ENCODE results near the gene PCDHGA7. TPM values are rescaled to one million over a fixed set of nuclear protein-coding genes. Genes with fewer than 3 reads are reported as not detected.
"Not testable (repeated sequence)": the region's sequence is repeated elsewhere in the genome, so short reads cannot be mapped to it uniquely, and the experiment has no call there.

Gene PCDHGA7
- not detected for total RNA-seq
- 0.05 TPM for polyA plus RNA-seq (2013, experiment 1 of 2)
- 0.11 TPM for polyA plus RNA-seq (2013, experiment 2 of 2)
- total RNA-seq = 0 to 1.9 (median 0.16) reads per million in 172 experiments

GRCh38 chr5:141382469-141383294, at the start of gene PCDHGA7:
PCDHGA7 (plus strand) TSS chr5:141382742; CDS start chr5:141382900, 158 bp downstream.
- Mint-ChIP-seq H3K36me3 (ENCODE audit: low read depth) (peaks cover 36% of the 10 kb centered on the region), H3K9me3 (peaks cover 24% of the 10 kb centered on the region), H3K27ac (no peak within 1 kb of the TSS), H3K4me3 (peak within 1 kb of the TSS; percentile 36), H3K27me3 (peaks cover 93% of the 10 kb centered on the region), H3K4me1 (ENCODE audit: low read depth) (no peaks in the 10 kb centered on the region)
- intact Hi-C loops (cut with DNase I, micrococcal nuclease) = loop anchor here in 1 of 2 experiments (5.0 kb wide), 1 partner anchor 35 kb away; the partner anchor contains the start of gene PCDHGB7
- no peak within 1 kb of the TSS for H3K27ac ChIP-seq (ENCODE audit: low read depth in 1 of 2, low read length in 2 of 2)
- H3K9me3 ChIP-seq (ENCODE audit: control insufficient read depth in 1 of 2, insufficient read depth in 1 of 2, low read length in 2 of 2) = peaks cover 32 to 54% of the 10 kb centered on the region in 2 experiments
- CTCF ChIA-PET = no interaction called here
- no peaks in the 10 kb centered on the region for H3K36me3 ChIP-seq (ENCODE audit: insufficient read depth, low read length)
- POLR2A ChIA-PET = no interaction called here
- peaks cover 52 to 68% of the 10 kb centered on the region in 2 experiments for H3K27me3 ChIP-seq (ENCODE audit: control insufficient read depth in 1 of 2, insufficient read depth in 2 of 2, low read length in 2 of 2)
- H3K4me3 ChIP-seq (ENCODE audit: low read length) = peak within 1 kb of the TSS; percentile 3
- peaks cover 3% of the 10 kb centered on the region for H3K4me1 ChIP-seq (ENCODE audit: insufficient read depth, low read length)
- ATAC-seq (ENCODE audit: poor library complexity) (no peak), DNase-seq (no peak)
- TF ChIP-seq CTCF (IDR thresholded peaks at IDR 0.05) = no peak

- Mint-ChIP-seq H3K36me3 (ENCODE audit: low read depth) (peaks cover 56% of the 10 kb centered on the region), H3K4me3 (no peak within 1 kb of the TSS), H3K9me3 (peaks cover 32% of the 10 kb centered on the region), H3K27me3 (peaks cover 94% of the 10 kb centered on the region), H3K27ac (no peak within 1 kb of the TSS), H3K4me1 (ENCODE audit: low read depth) (no peaks in the 10 kb centered on the region)
- ChIA-PET CTCF (interaction anchor here (1.0 to 1.5 kb wide), 4 partner anchors 8 to 219 kb away, joined by 3 to 4 read pairs (median 4); partner anchors contain the start of genes PCDHGA1, PCDHGB1 and TAF7), POLR2A (interaction anchor here (1.9 kb wide), 1 partner anchor 18 kb away, joined by 7 read pairs; the partner anchor contains the start of gene TAF7)
- peaks cover 34 to 54% of the 10 kb centered on the region in 2 experiments for H3K9me3 ChIP-seq (ENCODE audit: control insufficient read depth in 1 of 2, insufficient read depth in 1 of 2, low read length in 2 of 2)
- H3K4me1 ChIP-seq (ENCODE audit: insufficient read depth, low read length) = no peaks in the 10 kb centered on the region
- H3K4me3 ChIP-seq (ENCODE audit: low read length) = no peak within 1 kb of the TSS
- ATAC-seq (ENCODE audit: poor library complexity) (no peak), DNase-seq (peak in 2 of 14 experiments; percentile 6 to 21)
- intact Hi-C loops (cut with DNase I, micrococcal nuclease) = no loop called here
- TF ChIP-seq CTCF (IDR thresholded peaks at IDR 0.05) = no peak
- no peaks in the 10 kb centered on the region for H3K36me3 ChIP-seq (ENCODE audit: insufficient read depth, low read length)
- H3K27ac ChIP-seq (ENCODE audit: low read depth in 1 of 2, low read length in 2 of 2) = no peak within 1 kb of the TSS
- peaks cover 45 to 66% of the 10 kb centered on the region in 2 experiments for H3K27me3 ChIP-seq (ENCODE audit: control insufficient read depth in 1 of 2, insufficient read depth in 2 of 2, low read length in 2 of 2)
Measured at GRCh38 chr5:141338538-141339306, 43.8 kb upstream of the PCDHGA7 start, which contains the start of gene PCDHGA2. PCDHGA2 (plus strand) TSS chr5:141338760.

- H3K27ac Mint-ChIP-seq; H3K4me1 Mint-ChIP-seq (ENCODE audit: low read depth): not testable (repeated sequence)
- H3K27me3 Mint-ChIP-seq = peaks cover 88% of the 10 kb centered on the region
Measured at GRCh38 chr5:141340781-141341354, 41.7 kb upstream of the PCDHGA7 start.

More at GRCh38 chr5:141340781-141341354, 41.7 kb upstream of the PCDHGA7 start:
- Histone ChIP-seq H3K9me3 (ENCODE audit: control insufficient read depth in 1 of 2, insufficient read depth in 1 of 2, low read length in 2 of 2) (peaks cover 47 to 64% of the 10 kb centered on the region in 2 experiments), H3K27me3 (ENCODE audit: control insufficient read depth in 1 of 2, insufficient read depth in 2 of 2, low read length in 2 of 2) (peaks cover 55 to 62% of the 10 kb centered on the region in 2 experiments)
- H3K27ac ChIP-seq (ENCODE audit: low read depth in 1 of 2, low read length in 2 of 2); H3K4me3 Mint-ChIP-seq; ATAC-seq (ENCODE audit: poor library complexity); H3K4me1 ChIP-seq (ENCODE audit: insufficient read depth, low read length); intact Hi-C loops (cut with DNase I, micrococcal nuclease); POLR2A ChIA-PET; H3K4me3 ChIP-seq (ENCODE audit: low read length); H3K36me3 ChIP-seq (ENCODE audit: insufficient read depth, low read length); CTCF ChIA-PET; DNase-seq: not testable (repeated sequence)
- peaks cover 54% of the 10 kb centered on the region for H3K36me3 Mint-ChIP-seq (ENCODE audit: low read depth)
- peaks cover 28% of the 10 kb centered on the region for H3K9me3 Mint-ChIP-seq
